SK-N-SH (cell line): ENCODE results near the gene FMN1. TPM values are rescaled to one million over a fixed set of nuclear protein-coding genes. Genes with fewer than 3 reads are reported as not detected.

Experiments
- CTCF ChIA-PET: fragments of 300-600, 350-600 bp; formaldehyde crosslinking; extraction: SDS; loops from one replicate; lab custom pipeline; 2021; lab: Yijun Ruan, JAX
- POLR2A ChIA-PET: fragments of 350-600 bp; sonication (Branson Sonifier 250); formaldehyde crosslinking; extraction: SDS; loops from one replicate; lab custom pipeline; 2020; ENCODE audit warnings: antibody characterized with exemption, inconsistent platforms; lab: Yijun Ruan, JAX
- DNase-seq: peaks from one replicate; pipeline ENCODE4 v3.0.0; 2012
- H2AFZ ChIP-seq: fragments of 200-600 bp; sonication (generic); 2 replicates; pipeline ENCODE4 v1.8.1; 2016; ENCODE audit warnings: antibody characterized with exemption, mild to moderate bottlenecking, low read depth
- H3F3A ChIP-seq: fragments of 200-600 bp; sonication (generic); replicated peaks from 2 replicates; pipeline ENCODE3; 2016; ENCODE audit warnings: antibody characterized with exemption, mild to moderate bottlenecking; ENCODE audit not compliant: insufficient read depth
- H3K27ac ChIP-seq, 2 experiments: fragments of 200-500 bp in 1 of 2; fragments of 200-600 bp in 1 of 2; sonication (Bioruptor generic) in 1 of 2; sonication (generic), shearing (Covaris generic) in 1 of 2; 2 replicates each; pipeline versions ENCODE4 v1.5.1 to v1.6.1; 2014 to 2016; ENCODE audit warnings: low read depth in 2 of 2, inconsistent platforms in 1 of 2, low read length in 1 of 2, mild to moderate bottlenecking in 1 of 2, mixed read lengths in 1 of 2
- H3K27me3 ChIP-seq: fragments of 200-600 bp; sonication (generic), shearing (Covaris generic); 2 replicates; pipeline ENCODE4 v1.6.1; 2016; ENCODE audit warnings: mixed run types; ENCODE audit not compliant: insufficient read depth
- H3K36me3 ChIP-seq, 2 experiments: fragments of 200-500 bp in 1 of 2; fragments of 200-600 bp in 1 of 2; sonication (Bioruptor generic) in 1 of 2; sonication (generic) in 1 of 2; replicated peaks in 1 of 2; 2 replicates each; pipeline versions ENCODE3 to v1.5.1; 2014 to 2016; ENCODE audit warnings: low read length in 1 of 2, mild to moderate bottlenecking in 1 of 2; ENCODE audit not compliant: insufficient read depth in 2 of 2, control insufficient read depth in 1 of 2
- H3K4me1 ChIP-seq, 2 experiments: fragments of 200-500 bp in 1 of 2; fragments of 200-600 bp in 1 of 2; sonication (Bioruptor generic) in 1 of 2; sonication (generic), shearing (Covaris generic) in 1 of 2; 2 replicates each; pipeline versions ENCODE4 v1.5.1 to v1.6.1; 2014 to 2016; ENCODE audit warnings: low read depth in 1 of 2, low read length in 1 of 2, mixed run types in 1 of 2; ENCODE audit not compliant: insufficient read depth in 2 of 2, control insufficient read depth in 1 of 2
- H3K4me2 ChIP-seq: fragments of 200-600 bp; sonication (generic), shearing (Covaris generic); 2 replicates; pipeline ENCODE4 v1.6.1; 2017; ENCODE audit warnings: mixed run types
- H3K4me3 ChIP-seq, 2 experiments: fragments of 200-500 bp in 1 of 2; fragments of 200-600 bp in 1 of 2; sonication (Bioruptor generic) in 1 of 2; sonication (generic), shearing (Covaris generic) in 1 of 2; 2 replicates each; pipeline versions ENCODE4 v1.5.1 to v1.8.1; 2014 to 2016; ENCODE audit warnings: low read depth in 2 of 2, inconsistent platforms in 1 of 2, low read length in 1 of 2, mild to moderate bottlenecking in 1 of 2, mixed read lengths in 1 of 2, moderate library complexity in 1 of 2
- H3K79me2 ChIP-seq: fragments of 200-600 bp; sonication (generic); 2 replicates; pipeline ENCODE4 v1.8.1; 2017; ENCODE audit warnings: mild to moderate bottlenecking; ENCODE audit not compliant: insufficient read depth
- H3K9ac ChIP-seq: fragments of 200-600 bp; sonication (generic); 2 replicates; pipeline ENCODE4 v1.6.1; 2017; ENCODE audit warnings: mixed run types
- H3K9me2 ChIP-seq: fragments of 200-600 bp; sonication (generic); 2 replicates; pipeline ENCODE4 v1.6.1; 2017; ENCODE audit warnings: mixed run types
- H3K9me3 ChIP-seq: fragments of 200-600 bp; sonication (generic); 2 replicates; pipeline ENCODE4 v1.6.1; 2017; ENCODE audit warnings: mixed run types, mild to moderate bottlenecking, moderate library complexity
- H4K20me1 ChIP-seq: fragments of 200-600 bp; sonication (generic); 2 replicates; pipeline ENCODE4 v1.6.1; 2017; ENCODE audit warnings: mild to moderate bottlenecking, mixed run types; ENCODE audit not compliant: insufficient read depth
- CHD2 ChIP-seq: fragments of 150-350 bp; IDR thresholded peaks from 2 replicates; pipeline ENCODE4 v1.6.1; 2018; ENCODE audit warnings: low read length; ENCODE audit not compliant: partially characterized antibody
- EP300 ChIP-seq, 2 experiments: IDR thresholded peaks; 2 replicates each; pipeline versions ENCODE4 v1.4.0 to v1.6.1; 2012; ENCODE audit warnings: borderline replicate concordance in 1 of 2, low read depth in 1 of 2, low read length in 1 of 2
- FOSL2 ChIP-seq: IDR thresholded peaks from 2 replicates; pipeline ENCODE4 v1.4.0; 2012; ENCODE audit warnings: low read depth, mild to moderate bottlenecking, moderate library complexity, borderline replicate concordance
- FOXJ3 ChIP-seq: sonication (generic); formaldehyde crosslinking; IDR thresholded peaks from 2 replicates; pipeline ENCODE4 v1.5.1; 2020; ENCODE audit warnings: mild to moderate bottlenecking, missing genetic modification reagents
- GATA2 ChIP-seq: sonication (generic); formaldehyde crosslinking; IDR thresholded peaks from 2 replicates; pipeline ENCODE4 v1.5.0; 2020; ENCODE audit warnings: mild to moderate bottlenecking, missing genetic modification reagents
- JUND ChIP-seq: IDR thresholded peaks from 2 replicates; pipeline ENCODE4 v1.4.0; 2012
- MEF2A ChIP-seq: IDR thresholded peaks from 2 replicates; pipeline ENCODE4 v1.4.0; 2012; ENCODE audit warnings: low read depth, borderline replicate concordance
- MXI1 ChIP-seq: IDR thresholded peaks from 2 replicates; pipeline ENCODE4 v1.6.1; 2012; ENCODE audit warnings: mild to moderate bottlenecking, low read depth, low read length, improper control_type of control experiment
- NFIC ChIP-seq: IDR thresholded peaks from 2 replicates; pipeline ENCODE4 v1.4.0; 2012; ENCODE audit warnings: borderline replicate concordance
- POLR2AphosphoS5 ChIP-seq: IDR thresholded peaks from 2 replicates; pipeline ENCODE4 v1.6.1; 2012; ENCODE audit warnings: low read depth, low read length
- RAD21 ChIP-seq: IDR thresholded peaks from 2 replicates; pipeline ENCODE4 v1.6.1; 2012; ENCODE audit warnings: mild to moderate bottlenecking, low read length
- RXRA ChIP-seq: IDR thresholded peaks from 2 replicates; pipeline ENCODE4 v1.4.0; 2012; ENCODE audit warnings: low read depth, mild to moderate bottlenecking, borderline replicate concordance
- SIN3A ChIP-seq: IDR thresholded peaks from 2 replicates; pipeline ENCODE4 v1.6.1; 2012; ENCODE audit warnings: low read depth, mild to moderate bottlenecking, low read length, moderate library complexity, borderline replicate concordance
- TCF12 ChIP-seq: IDR thresholded peaks from 2 replicates; pipeline ENCODE4 v1.4.0; 2012
- WGBS: methylation state at CpG from one replicate; pipeline ENCODE4 v1.1.6; 2017; ENCODE audit warnings: low lambda C conversion rate; 5-methylcytosine and 5-hydroxymethylcytosine counted together
- polyA plus RNA-seq, 3 experiments: library from polyadenylated mRNA; depleted of rRNA; stranded (reverse); fragments of >200 nt; gene quantifications; 2 replicates each; pipeline ENCODE4 v1.2.3, GENCODE V29; 2012
- TF ChIP-seq, protein P1 (sequence below): IDR thresholded peaks from 2 replicates; pipeline ENCODE4 v1.4.0; 2012; ENCODE audit warnings: low read depth, borderline replicate concordance
- TF ChIP-seq, protein P2 (sequence below): IDR thresholded peaks from 2 replicates; pipeline ENCODE4 v1.4.0; 2012; ENCODE audit warnings: low read depth, borderline replicate concordance
- TF ChIP-seq, protein P3 (sequence below): fragments of 150-350 bp; IDR thresholded peaks from 2 replicates; pipeline ENCODE4 v1.6.1; 2016; ENCODE audit warnings: mild to moderate bottlenecking, low read depth, low read length
- TF ChIP-seq, protein P4 (sequence below): IDR thresholded peaks from 2 replicates; pipeline ENCODE4 v1.6.1; 2012; ENCODE audit warnings: mild to moderate bottlenecking, low read depth, low read length, moderate library complexity

FMN1 gene
- polyA plus RNA-seq, 1 of the 3 experiments (the other 2 are of a cell fraction): 9.1 TPM

GRCh38 chr15:33094336-33094735 is 100.2 kb downstream of the FMN1 start:
- no peaks in the 10 kb centered on the region for H3K27me3 ChIP-seq
- H3K36me3 ChIP-seq: peaks cover 0 to 3% of the 10 kb centered on the region in 2 experiments
- no peak for DNase-seq
- peaks cover 96% of the 10 kb centered on the region for H3K79me2 ChIP-seq
- H3K9ac ChIP-seq: peak overlapping the region; percentile 50
- no peaks in the 10 kb centered on the region for H3K9me2 ChIP-seq
- H2AFZ ChIP-seq: no peak overlapping the region
- no peak overlapping the region for H3K4me3 ChIP-seq
- no peaks in the 10 kb centered on the region for H4K20me1 ChIP-seq
- H3K27ac ChIP-seq: peak overlapping the region; percentile 17 to 99; a peak in 3 of 4 replicates
- POLR2A ChIA-PET: no interaction called here
- TF ChIP-seq, protein P1, sequence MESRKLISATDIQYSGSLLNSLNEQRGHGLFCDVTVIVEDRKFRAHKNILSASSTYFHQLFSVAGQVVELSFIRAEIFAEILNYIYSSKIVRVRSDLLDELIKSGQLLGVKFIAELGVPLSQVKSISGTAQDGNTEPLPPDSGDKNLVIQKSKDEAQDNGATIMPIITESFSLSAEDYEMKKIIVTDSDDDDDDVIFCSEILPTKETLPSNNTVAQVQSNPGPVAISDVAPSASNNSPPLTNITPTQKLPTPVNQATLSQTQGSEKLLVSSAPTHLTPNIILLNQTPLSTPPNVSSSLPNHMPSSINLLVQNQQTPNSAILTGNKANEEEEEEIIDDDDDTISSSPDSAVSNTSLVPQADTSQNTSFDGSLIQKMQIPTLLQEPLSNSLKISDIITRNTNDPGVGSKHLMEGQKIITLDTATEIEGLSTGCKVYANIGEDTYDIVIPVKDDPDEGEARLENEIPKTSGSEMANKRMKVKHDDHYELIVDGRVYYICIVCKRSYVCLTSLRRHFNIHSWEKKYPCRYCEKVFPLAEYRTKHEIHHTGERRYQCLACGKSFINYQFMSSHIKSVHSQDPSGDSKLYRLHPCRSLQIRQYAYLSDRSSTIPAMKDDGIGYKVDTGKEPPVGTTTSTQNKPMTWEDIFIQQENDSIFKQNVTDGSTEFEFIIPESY: no peak
- TF ChIP-seq MEF2A (peak; percentile 96), TCF12 (peak; percentile 32; the same call in 1 of the 2 replicates), FOXJ3 (CRISPR knock-in tag) (no peak), RAD21 (no peak), RXRA (peak; percentile 23; the same call in 1 of the 2 replicates), NFIC (no peak), CHD2 (no peak), POLR2AphosphoS5 (no peak), JUND (peak; percentile 23; the same call in 1 of the 2 replicates)
- TF ChIP-seq, all 33 proteins: peak for 4
- Histone ChIP-seq H3K9me3 (no peaks in the 10 kb centered on the region), H3F3A (peaks cover 62% of the 10 kb centered on the region), H3K4me2 (peak overlapping the region; percentile 34), H3K4me1 (peaks cover 4 to 68% of the 10 kb centered on the region in 2 experiments)
- CTCF ChIA-PET: interaction anchor here (1.2 kb wide), 1 partner anchor 38 kb away, joined by 3 read pairs; no protein-coding TSS in a partner anchor
- 16% methylated on average over 2 of the region's 2 CpGs for WGBS

DNA sequence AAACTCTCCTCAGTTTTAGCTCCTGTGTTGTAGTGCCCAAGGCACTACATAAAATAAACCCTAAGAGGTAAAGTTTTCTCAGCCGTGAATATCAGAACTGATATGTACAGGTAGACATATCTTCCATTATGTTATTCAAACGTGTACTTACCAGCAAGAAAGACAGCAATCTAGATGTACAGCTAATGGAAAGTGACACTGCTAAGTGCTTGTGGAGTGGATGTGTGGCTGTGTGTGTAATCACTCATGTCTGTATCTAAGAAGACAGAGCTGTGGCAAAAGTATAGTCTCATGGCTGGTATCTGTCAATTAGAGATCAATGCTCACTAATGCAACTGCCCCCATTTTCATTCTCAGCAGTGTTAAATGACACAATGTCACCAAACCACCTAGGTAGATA is 101.3 kb downstream of the FMN1 start:
- DNase-seq: no peak
- peaks cover 51% of the 10 kb centered on the region for H3F3A ChIP-seq
- H3K4me2 ChIP-seq: peak overlapping the region; percentile 34
- H3K9me2 ChIP-seq: no peaks in the 10 kb centered on the region
- H3K27me3 ChIP-seq: no peaks in the 10 kb centered on the region
- H3K79me2 ChIP-seq: peaks cover 97% of the 10 kb centered on the region
- no peak overlapping the region for H2AFZ ChIP-seq
- ChIA-PET CTCF (interaction anchor here (0.8 to 2.5 kb wide), 2 partner anchors 39 to 40 kb away, joined by 3 to 13 read pairs; no protein-coding TSS in a partner anchor), POLR2A (no interaction called here)
- H3K4me3 ChIP-seq: no peak overlapping the region
- H3K36me3 ChIP-seq: peaks cover 0 to 10% of the 10 kb centered on the region in 2 experiments
- peak overlapping the region; percentile 50 for H3K9ac ChIP-seq
- H4K20me1 ChIP-seq: no peaks in the 10 kb centered on the region
- H3K9me3 ChIP-seq: no peaks in the 10 kb centered on the region
- WGBS: 48% methylated on average over 2 of the region's 2 CpGs
- peaks cover 7 to 57% of the 10 kb centered on the region in 2 experiments for H3K4me1 ChIP-seq
- H3K27ac ChIP-seq: peak overlapping the region; percentile 45 to 99; a peak in 3 of 4 replicates
- TF ChIP-seq SIN3A (no peak), MEF2A (no peak), FOSL2 (no peak), FOXJ3 (CRISPR knock-in tag) (no peak), MXI1 (no peak), EP300 (IDR thresholded peaks at IDR 0.05; ENCODE audit: borderline replicate concordance in 1 of 2, low read depth in 1 of 2, low read length in 1 of 2) (no peak), RXRA (no peak), GATA2 (CRISPR knock-in tag) (no peak)
- TF ChIP-seq, protein P2, sequence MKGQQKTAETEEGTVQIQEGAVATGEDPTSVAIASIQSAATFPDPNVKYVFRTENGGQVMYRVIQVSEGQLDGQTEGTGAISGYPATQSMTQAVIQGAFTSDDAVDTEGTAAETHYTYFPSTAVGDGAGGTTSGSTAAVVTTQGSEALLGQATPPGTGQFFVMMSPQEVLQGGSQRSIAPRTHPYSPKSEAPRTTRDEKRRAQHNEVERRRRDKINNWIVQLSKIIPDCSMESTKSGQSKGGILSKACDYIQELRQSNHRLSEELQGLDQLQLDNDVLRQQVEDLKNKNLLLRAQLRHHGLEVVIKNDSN: no peak
- TF ChIP-seq, protein P3, sequence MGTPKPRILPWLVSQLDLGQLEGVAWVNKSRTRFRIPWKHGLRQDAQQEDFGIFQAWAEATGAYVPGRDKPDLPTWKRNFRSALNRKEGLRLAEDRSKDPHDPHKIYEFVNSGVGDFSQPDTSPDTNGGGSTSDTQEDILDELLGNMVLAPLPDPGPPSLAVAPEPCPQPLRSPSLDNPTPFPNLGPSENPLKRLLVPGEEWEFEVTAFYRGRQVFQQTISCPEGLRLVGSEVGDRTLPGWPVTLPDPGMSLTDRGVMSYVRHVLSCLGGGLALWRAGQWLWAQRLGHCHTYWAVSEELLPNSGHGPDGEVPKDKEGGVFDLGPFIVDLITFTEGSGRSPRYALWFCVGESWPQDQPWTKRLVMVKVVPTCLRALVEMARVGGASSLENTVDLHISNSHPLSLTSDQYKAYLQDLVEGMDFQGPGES: no peak
- TF ChIP-seq, protein P4, sequence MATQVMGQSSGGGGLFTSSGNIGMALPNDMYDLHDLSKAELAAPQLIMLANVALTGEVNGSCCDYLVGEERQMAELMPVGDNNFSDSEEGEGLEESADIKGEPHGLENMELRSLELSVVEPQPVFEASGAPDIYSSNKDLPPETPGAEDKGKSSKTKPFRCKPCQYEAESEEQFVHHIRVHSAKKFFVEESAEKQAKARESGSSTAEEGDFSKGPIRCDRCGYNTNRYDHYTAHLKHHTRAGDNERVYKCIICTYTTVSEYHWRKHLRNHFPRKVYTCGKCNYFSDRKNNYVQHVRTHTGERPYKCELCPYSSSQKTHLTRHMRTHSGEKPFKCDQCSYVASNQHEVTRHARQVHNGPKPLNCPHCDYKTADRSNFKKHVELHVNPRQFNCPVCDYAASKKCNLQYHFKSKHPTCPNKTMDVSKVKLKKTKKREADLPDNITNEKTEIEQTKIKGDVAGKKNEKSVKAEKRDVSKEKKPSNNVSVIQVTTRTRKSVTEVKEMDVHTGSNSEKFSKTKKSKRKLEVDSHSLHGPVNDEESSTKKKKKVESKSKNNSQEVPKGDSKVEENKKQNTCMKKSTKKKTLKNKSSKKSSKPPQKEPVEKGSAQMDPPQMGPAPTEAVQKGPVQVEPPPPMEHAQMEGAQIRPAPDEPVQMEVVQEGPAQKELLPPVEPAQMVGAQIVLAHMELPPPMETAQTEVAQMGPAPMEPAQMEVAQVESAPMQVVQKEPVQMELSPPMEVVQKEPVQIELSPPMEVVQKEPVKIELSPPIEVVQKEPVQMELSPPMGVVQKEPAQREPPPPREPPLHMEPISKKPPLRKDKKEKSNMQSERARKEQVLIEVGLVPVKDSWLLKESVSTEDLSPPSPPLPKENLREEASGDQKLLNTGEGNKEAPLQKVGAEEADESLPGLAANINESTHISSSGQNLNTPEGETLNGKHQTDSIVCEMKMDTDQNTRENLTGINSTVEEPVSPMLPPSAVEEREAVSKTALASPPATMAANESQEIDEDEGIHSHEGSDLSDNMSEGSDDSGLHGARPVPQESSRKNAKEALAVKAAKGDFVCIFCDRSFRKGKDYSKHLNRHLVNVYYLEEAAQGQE: no peak
